ENCODE data around the gene USP14. TPM values are rescaled to one million over a fixed set of nuclear protein-coding genes. Genes with fewer than 3 reads are reported as not detected.

The USP14 gene
- total and polyA plus RNA-seq, 2 experiments from 2014 or later: 82.4 to 83.5 TPM

DNA sequence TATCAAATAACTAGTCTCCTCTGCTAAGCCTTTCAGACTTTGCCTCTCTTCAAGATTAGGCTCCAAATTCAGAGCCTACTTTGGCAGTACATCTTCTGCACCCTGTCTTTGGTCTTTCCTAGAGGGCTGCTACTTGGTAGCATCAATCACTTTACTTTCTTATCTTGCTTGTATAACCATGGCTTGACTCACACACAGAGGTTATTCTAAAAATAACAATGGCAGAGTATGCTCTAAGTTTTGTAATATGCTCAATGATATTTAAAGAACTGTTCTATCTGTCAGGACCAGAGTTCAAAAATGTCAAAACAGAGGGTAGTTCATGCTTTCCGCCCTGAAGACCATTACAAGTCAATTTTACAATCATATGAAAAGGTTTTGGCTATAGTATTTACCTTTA is 81.8 kb downstream of the USP14 start:
- H3K27ac Mint-ChIP-seq: no peak overlapping the region
- DNase-seq (ENCODE audit: low spot score): no peak
- H2AFZ ChIP-seq: no peak overlapping the region
- no peak overlapping the region for H3K4me3 Mint-ChIP-seq
- no peaks in the 10 kb centered on the region for H3K4me1 ChIP-seq (ENCODE audit: insufficient read depth)
- no peaks in the 10 kb centered on the region for H3K9me2 ChIP-seq (ENCODE audit: insufficient read depth)
- H3K9me3 Mint-ChIP-seq: peaks cover 5% of the 10 kb centered on the region; the same call in 2 of the 3 replicates
- no peaks in the 10 kb centered on the region for H3F3A ChIP-seq (replicated peaks; ENCODE audit: low read depth)
- no peak overlapping the region for H3K27ac ChIP-seq (ENCODE audit: low read depth)
- peaks cover 14% of the 10 kb centered on the region; the same call in 1 of the 2 replicates for H3K36me3 ChIP-seq (ENCODE audit: insufficient read depth)
- ATAC-seq: no peak
- 0 out of 2 replicates have a peak, but pooled peaks cover 3% of the 10 kb centered on the region for H4K20me1 ChIP-seq (replicated peaks; ENCODE audit: insufficient read depth)
- peaks cover 47% of the 10 kb centered on the region for H3K36me3 Mint-ChIP-seq (ENCODE audit: low read depth)
- H3K27me3 ChIP-seq (ENCODE audit: insufficient read depth): no peaks in the 10 kb centered on the region
- H3K79me2 ChIP-seq (replicated peaks; ENCODE audit: insufficient read depth): no peaks in the 10 kb centered on the region
- TF ChIP-seq, protein P1, sequence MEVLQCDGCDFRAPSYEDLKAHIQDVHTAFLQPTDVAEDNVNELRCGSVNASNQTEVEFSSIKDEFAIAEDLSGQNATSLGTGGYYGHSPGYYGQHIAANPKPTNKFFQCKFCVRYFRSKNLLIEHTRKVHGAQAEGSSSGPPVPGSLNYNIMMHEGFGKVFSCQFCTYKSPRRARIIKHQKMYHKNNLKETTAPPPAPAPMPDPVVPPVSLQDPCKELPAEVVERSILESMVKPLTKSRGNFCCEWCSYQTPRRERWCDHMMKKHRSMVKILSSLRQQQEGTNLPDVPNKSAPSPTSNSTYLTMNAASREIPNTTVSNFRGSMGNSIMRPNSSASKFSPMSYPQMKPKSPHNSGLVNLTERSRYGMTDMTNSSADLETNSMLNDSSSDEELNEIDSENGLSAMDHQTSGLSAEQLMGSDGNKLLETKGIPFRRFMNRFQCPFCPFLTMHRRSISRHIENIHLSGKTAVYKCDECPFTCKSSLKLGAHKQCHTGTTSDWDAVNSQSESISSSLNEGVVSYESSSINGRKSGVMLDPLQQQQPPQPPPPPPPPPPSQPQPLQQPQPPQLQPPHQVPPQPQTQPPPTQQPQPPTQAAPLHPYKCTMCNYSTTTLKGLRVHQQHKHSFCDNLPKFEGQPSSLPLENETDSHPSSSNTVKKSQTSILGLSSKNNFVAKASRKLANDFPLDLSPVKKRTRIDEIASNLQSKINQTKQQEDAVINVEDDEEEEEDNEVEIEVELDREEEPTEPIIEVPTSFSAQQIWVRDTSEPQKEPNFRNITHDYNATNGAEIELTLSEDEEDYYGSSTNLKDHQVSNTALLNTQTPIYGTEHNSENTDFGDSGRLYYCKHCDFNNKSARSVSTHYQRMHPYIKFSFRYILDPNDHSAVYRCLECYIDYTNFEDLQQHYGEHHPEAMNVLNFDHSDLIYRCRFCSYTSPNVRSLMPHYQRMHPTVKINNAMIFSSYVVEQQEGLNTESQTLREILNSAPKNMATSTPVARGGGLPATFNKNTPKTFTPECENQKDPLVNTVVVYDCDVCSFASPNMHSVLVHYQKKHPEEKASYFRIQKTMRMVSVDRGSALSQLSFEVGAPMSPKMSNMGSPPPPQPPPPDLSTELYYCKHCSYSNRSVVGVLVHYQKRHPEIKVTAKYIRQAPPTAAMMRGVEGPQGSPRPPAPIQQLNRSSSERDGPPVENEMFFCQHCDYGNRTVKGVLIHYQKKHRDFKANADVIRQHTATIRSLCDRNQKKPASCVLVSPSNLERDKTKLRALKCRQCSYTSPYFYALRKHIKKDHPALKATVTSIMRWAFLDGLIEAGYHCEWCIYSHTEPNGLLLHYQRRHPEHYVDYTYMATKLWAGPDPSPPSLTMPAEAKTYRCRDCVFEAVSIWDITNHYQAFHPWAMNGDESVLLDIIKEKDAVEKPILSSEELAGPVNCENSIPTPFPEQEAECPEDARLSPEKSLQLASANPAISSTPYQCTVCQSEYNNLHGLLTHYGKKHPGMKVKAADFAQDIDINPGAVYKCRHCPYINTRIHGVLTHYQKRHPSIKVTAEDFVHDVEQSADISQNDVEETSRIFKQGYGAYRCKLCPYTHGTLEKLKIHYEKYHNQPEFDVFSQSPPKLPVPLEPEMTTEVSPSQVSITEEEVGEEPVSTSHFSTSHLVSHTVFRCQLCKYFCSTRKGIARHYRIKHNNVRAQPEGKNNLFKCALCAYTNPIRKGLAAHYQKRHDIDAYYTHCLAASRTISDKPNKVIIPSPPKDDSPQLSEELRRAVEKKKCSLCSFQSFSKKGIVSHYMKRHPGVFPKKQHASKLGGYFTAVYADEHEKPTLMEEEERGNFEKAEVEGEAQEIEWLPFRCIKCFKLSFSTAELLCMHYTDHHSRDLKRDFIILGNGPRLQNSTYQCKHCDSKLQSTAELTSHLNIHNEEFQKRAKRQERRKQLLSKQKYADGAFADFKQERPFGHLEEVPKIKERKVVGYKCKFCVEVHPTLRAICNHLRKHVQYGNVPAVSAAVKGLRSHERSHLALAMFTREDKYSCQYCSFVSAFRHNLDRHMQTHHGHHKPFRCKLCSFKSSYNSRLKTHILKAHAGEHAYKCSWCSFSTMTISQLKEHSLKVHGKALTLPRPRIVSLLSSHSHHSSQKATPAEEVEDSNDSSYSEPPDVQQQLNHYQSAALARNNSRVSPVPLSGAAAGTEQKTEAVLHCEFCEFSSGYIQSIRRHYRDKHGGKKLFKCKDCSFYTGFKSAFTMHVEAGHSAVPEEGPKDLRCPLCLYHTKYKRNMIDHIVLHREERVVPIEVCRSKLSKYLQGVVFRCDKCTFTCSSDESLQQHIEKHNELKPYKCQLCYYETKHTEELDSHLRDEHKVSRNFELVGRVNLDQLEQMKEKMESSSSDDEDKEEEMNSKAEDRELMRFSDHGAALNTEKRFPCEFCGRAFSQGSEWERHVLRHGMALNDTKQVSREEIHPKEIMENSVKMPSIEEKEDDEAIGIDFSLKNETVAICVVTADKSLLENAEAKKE (CRISPR knock-in tag; IDR thresholded peaks at IDR 0.05): no peak
- no peak for TF ChIP-seq EZH2 (IDR thresholded peaks at IDR 0.05; ENCODE audit: low read depth, unreplicated experiment)
- no peak for TF ChIP-seq ZNF331 (CRISPR knock-in tag; IDR thresholded peaks at IDR 0.05; ENCODE audit: low read depth)
- no peak for TF ChIP-seq CREB1 (CRISPR knock-in tag; IDR thresholded peaks at IDR 0.05; ENCODE audit: low read depth)
- TF ChIP-seq NANOG (IDR thresholded peaks at IDR 0.05; ENCODE audit: borderline replicate concordance): no peak
- no peak for TF ChIP-seq ZNF114 (CRISPR knock-in tag; IDR thresholded peaks at IDR 0.05)
- TF ChIP-seq, protein P2, sequence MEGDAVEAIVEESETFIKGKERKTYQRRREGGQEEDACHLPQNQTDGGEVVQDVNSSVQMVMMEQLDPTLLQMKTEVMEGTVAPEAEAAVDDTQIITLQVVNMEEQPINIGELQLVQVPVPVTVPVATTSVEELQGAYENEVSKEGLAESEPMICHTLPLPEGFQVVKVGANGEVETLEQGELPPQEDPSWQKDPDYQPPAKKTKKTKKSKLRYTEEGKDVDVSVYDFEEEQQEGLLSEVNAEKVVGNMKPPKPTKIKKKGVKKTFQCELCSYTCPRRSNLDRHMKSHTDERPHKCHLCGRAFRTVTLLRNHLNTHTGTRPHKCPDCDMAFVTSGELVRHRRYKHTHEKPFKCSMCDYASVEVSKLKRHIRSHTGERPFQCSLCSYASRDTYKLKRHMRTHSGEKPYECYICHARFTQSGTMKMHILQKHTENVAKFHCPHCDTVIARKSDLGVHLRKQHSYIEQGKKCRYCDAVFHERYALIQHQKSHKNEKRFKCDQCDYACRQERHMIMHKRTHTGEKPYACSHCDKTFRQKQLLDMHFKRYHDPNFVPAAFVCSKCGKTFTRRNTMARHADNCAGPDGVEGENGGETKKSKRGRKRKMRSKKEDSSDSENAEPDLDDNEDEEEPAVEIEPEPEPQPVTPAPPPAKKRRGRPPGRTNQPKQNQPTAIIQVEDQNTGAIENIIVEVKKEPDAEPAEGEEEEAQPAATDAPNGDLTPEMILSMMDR (conservative IDR thresholded peaks at IDR 0.05; ENCODE audit: low read depth in 2 of 2): no peak
- TF ChIP-seq, protein P3, sequence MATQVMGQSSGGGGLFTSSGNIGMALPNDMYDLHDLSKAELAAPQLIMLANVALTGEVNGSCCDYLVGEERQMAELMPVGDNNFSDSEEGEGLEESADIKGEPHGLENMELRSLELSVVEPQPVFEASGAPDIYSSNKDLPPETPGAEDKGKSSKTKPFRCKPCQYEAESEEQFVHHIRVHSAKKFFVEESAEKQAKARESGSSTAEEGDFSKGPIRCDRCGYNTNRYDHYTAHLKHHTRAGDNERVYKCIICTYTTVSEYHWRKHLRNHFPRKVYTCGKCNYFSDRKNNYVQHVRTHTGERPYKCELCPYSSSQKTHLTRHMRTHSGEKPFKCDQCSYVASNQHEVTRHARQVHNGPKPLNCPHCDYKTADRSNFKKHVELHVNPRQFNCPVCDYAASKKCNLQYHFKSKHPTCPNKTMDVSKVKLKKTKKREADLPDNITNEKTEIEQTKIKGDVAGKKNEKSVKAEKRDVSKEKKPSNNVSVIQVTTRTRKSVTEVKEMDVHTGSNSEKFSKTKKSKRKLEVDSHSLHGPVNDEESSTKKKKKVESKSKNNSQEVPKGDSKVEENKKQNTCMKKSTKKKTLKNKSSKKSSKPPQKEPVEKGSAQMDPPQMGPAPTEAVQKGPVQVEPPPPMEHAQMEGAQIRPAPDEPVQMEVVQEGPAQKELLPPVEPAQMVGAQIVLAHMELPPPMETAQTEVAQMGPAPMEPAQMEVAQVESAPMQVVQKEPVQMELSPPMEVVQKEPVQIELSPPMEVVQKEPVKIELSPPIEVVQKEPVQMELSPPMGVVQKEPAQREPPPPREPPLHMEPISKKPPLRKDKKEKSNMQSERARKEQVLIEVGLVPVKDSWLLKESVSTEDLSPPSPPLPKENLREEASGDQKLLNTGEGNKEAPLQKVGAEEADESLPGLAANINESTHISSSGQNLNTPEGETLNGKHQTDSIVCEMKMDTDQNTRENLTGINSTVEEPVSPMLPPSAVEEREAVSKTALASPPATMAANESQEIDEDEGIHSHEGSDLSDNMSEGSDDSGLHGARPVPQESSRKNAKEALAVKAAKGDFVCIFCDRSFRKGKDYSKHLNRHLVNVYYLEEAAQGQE (IDR thresholded peaks at IDR 0.05; ENCODE audit: unreplicated experiment): no peak
- no peak for TF ChIP-seq POLR2AphosphoS5 (IDR thresholded peaks at IDR 0.05; ENCODE audit: low read depth)
- no peak for TF ChIP-seq EZH2phosphoT487 (IDR thresholded peaks at IDR 0.05; ENCODE audit: unreplicated experiment)
- TF ChIP-seq JUNB (IDR thresholded peaks at IDR 0.05; ENCODE audit: unreplicated experiment): no peak
- no peak for TF ChIP-seq STAT1 (IDR thresholded peaks at IDR 0.05; ENCODE audit: unreplicated experiment)
- TF ChIP-seq, protein P4, sequence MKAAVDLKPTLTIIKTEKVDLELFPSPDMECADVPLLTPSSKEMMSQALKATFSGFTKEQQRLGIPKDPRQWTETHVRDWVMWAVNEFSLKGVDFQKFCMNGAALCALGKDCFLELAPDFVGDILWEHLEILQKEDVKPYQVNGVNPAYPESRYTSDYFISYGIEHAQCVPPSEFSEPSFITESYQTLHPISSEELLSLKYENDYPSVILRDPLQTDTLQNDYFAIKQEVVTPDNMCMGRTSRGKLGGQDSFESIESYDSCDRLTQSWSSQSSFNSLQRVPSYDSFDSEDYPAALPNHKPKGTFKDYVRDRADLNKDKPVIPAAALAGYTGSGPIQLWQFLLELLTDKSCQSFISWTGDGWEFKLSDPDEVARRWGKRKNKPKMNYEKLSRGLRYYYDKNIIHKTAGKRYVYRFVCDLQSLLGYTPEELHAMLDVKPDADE (IDR thresholded peaks at IDR 0.05): no peak
- H3K4me1 Mint-ChIP-seq: no peaks in the 10 kb centered on the region
- no peaks in the 10 kb centered on the region for H3K27me3 Mint-ChIP-seq (ENCODE audit: insufficient read depth, low read depth, poor library complexity)
- no peak overlapping the region for H3K4me2 ChIP-seq
- H3K4me3 ChIP-seq: no peak overlapping the region

Data from GM23338 (cell line).